ENCODE data around the gene RASSF8.

Gene RASSF8

DNA sequence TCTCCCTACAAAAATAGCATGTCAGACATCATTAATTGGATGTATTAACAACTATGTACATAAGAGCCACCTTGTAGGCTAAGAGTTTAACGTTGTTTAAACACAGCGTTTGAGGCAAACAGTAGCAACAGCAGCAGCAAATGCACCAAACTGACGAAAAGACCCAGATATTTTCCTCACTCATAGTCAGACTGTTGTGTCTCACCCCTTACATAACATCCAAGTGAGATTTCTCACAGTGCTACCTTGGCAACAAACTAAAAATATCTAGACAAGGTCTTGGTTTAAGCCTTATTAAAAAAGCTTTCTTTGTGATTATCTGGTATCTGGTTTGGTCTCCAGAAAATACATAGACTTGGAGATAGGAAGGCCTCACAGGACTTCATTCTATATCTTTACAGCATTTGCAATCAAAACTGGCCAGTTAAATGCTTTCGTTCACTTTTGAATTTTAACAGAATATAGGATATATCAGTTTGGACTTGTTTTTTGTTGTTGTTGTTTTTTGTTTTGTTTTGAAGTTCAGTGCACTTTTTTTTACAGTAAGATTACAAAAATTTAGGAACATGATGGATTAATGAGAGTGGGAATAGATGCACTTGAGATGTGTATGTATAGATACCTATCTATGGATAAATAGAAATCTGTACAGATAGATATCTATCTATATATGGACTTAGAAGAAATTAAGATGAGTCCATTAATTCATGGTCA is 162.2 kb downstream of the RASSF8 start:
- no peak for DNase-seq (ENCODE audit: low spot score)
- in situ Hi-C loops (cut with MboI; ENCODE audit: low pct_unique_long_range_greater_than_20kb, low sequenced_read_pairs, unreplicated experiment), result no loop called here
- TF ChIP-seq, protein P1, sequence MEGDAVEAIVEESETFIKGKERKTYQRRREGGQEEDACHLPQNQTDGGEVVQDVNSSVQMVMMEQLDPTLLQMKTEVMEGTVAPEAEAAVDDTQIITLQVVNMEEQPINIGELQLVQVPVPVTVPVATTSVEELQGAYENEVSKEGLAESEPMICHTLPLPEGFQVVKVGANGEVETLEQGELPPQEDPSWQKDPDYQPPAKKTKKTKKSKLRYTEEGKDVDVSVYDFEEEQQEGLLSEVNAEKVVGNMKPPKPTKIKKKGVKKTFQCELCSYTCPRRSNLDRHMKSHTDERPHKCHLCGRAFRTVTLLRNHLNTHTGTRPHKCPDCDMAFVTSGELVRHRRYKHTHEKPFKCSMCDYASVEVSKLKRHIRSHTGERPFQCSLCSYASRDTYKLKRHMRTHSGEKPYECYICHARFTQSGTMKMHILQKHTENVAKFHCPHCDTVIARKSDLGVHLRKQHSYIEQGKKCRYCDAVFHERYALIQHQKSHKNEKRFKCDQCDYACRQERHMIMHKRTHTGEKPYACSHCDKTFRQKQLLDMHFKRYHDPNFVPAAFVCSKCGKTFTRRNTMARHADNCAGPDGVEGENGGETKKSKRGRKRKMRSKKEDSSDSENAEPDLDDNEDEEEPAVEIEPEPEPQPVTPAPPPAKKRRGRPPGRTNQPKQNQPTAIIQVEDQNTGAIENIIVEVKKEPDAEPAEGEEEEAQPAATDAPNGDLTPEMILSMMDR (IDR thresholded peaks at IDR 0.05; ENCODE audit: extremely low read depth, insufficient read depth, missing control alignments), result no peak

DNA sequence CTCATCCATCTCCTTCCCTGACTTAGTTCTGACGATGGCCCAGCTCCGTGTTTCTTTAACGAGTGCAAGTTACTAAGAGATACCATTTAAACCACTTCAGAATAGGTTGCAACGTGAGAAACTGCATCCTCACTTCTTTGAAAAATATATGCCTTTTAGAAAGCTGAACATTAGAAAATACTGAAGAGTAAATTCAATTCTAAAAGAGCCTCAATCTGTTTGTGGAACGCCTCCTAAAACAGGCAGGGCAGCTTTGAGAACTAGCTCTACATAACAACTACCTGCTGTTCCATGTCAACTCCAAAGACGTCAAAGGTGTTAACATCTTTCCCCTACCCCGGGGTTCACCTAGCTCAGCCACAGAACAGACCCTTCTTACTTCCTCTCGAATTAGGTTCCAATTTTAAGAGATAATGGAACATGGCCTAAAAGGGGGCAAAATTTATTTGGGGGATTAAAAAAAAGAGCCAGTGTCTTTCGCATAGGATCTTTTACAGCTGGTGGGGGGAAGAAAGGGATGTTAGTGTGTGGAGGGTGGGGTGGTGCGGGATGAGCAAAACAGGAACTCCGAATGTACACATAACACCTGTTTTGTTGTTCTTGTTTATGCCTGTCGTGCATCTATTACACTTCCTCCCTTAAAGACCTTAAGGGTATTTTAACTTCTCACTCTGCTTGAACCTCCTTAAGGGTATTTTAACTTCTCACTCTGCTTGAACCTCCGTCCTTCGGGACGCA is 163.0 kb downstream of the RASSF8 start:
- TF ChIP-seq, protein P1 (IDR thresholded peaks at IDR 0.05; ENCODE audit: extremely low read depth, insufficient read depth, missing control alignments), result no peak
- in situ Hi-C loops (cut with MboI; ENCODE audit: low pct_unique_long_range_greater_than_20kb, low sequenced_read_pairs, unreplicated experiment), result no loop called here
- DNase-seq (ENCODE audit: low spot score), result no peak

GRCh38 chr12:26122061-26122680 is 163.7 kb downstream of the RASSF8 start:
- DNase-seq (ENCODE audit: low spot score), result peak; percentile 61
- in situ Hi-C loops (cut with MboI; ENCODE audit: low pct_unique_long_range_greater_than_20kb, low sequenced_read_pairs, unreplicated experiment), result no loop called here
- TF ChIP-seq, protein P1 (IDR thresholded peaks at IDR 0.05; ENCODE audit: extremely low read depth, insufficient read depth, missing control alignments), result peak; percentile 5

- in situ Hi-C loops (cut with MboI; ENCODE audit: low pct_unique_long_range_greater_than_20kb, low sequenced_read_pairs, unreplicated experiment), result no loop called here
- DNase-seq (ENCODE audit: low spot score), result peak; percentile 62
- TF ChIP-seq, protein P1 (IDR thresholded peaks at IDR 0.05; ENCODE audit: extremely low read depth, insufficient read depth, missing control alignments), result peak; percentile 59
Measured at GRCh38 chr12:26122681-26123481, 164.4 kb downstream of the RASSF8 start.

DNA sequence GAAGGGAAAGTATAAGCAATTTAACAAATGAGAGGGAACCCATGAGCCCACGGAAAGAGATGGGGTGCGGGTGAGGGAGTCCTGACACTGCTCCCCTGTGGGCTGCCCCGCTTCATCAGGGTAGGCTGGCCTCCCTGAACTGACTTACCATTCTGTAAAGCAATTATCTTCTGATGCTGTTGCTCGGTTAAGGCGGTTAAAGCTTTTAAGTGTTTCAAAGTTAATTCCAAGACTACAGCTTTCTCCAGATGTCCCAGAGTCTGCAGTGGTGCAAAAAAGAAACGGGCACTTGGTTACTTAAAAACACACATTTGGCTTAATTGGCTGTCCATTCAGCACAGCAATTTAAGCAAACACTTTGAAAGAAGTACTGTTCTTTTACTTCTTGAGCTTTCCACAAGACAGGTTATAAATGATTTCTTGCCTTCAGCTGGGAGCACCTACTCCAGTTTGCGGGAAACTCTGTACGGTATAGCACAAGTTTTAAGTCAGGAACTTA is 165.0 kb downstream of the RASSF8 start:
- TF ChIP-seq, protein P1 (IDR thresholded peaks at IDR 0.05; ENCODE audit: extremely low read depth, insufficient read depth, missing control alignments), result no peak
- no peak for DNase-seq (ENCODE audit: low spot score)
- in situ Hi-C loops (cut with MboI; ENCODE audit: low pct_unique_long_range_greater_than_20kb, low sequenced_read_pairs, unreplicated experiment), result no loop called here

Data from GM13977 (cell line).